Thyroid gland (tissue), 4 donors: ENCODE data around the gene ZSWIM5. TPM values are rescaled to one million over a fixed set of nuclear protein-coding genes. Genes with fewer than 3 reads are reported as not detected.
"Not testable (repeated sequence)": the region's sequence is repeated elsewhere in the genome, so short reads cannot be mapped to it uniquely, and the experiment has no call there.

ENCODE experiments used
- DNase-seq, 2 donors: peaks; one replicate each; pipeline ENCODE4 v3.0.0-alpha.2; 2019
- H3K27ac ChIP-seq, 3 donors: fragments of 200-600 bp; sonication (generic); 1 replicate in 2 of 3; 2 replicates in 1 of 3; pipeline ENCODE4 v1.5.1; 2016 to 2019; ENCODE audit warnings: mild to moderate bottlenecking in 1 of 3, moderate library complexity in 1 of 3
- H3K27me3 ChIP-seq: fragments of 200-600 bp; sonication (generic); one replicate; pipeline ENCODE4 v1.5.1; 2019
- H3K36me3 ChIP-seq, 2 donors: fragments of 200-600 bp; sonication (generic); one replicate each; pipeline ENCODE4 v1.5.1; 2016 to 2019
- H3K4me1 ChIP-seq, 2 donors: fragments of 200-600 bp; sonication (generic); one replicate each; pipeline ENCODE4 v1.5.1; 2017 to 2019
- H3K4me3 ChIP-seq, 3 donors: fragments of 200-600 bp; sonication (generic); replicated peaks in 1 of 3; 1 replicate in 2 of 3; 2 replicates in 1 of 3; pipeline ENCODE4 v1.5.1; 2016; ENCODE audit warnings: mild to moderate bottlenecking in 1 of 3
- H3K9me3 ChIP-seq: fragments of 200-600 bp; sonication (generic); one replicate; pipeline ENCODE4 v1.5.1; 2017
- CTCF ChIP-seq, 6 experiments: fragments of 200-600 bp in 3 of 6; fragments of 450-650 bp in 3 of 6; sonication (generic) in 3 of 6; IDR thresholded peaks; one replicate each; pipeline ENCODE4 v1.5.1; 2016 to 2019; ENCODE audit warnings: antibody characterized with exemption in 6 of 6, mild to moderate bottlenecking in 2 of 6, inconsistent platforms in 1 of 6, moderate library complexity in 1 of 6
- POLR2A ChIP-seq, 2 donors: fragments of 450-650 bp; IDR thresholded peaks; one replicate each; pipeline ENCODE4 v1.6.1; 2017; ENCODE audit warnings: antibody characterized with exemption in 2 of 2, mild to moderate bottlenecking in 2 of 2, moderate library complexity in 1 of 2
- WGBS, 2 donors: methylation state at CpG; one replicate each; pipeline ENCODE4 v1.1.5; 2017; 5-methylcytosine and 5-hydroxymethylcytosine counted together
- intact Hi-C: fragments of 100-400 bp; cut with DNase I; formaldehyde crosslinking; loops from one replicate; pipeline ENCODE4 v1.15.1; 2023
- total RNA-seq, 4 donors: library from RNA; depleted of rRNA; stranded (reverse); fragments of >200 nt; gene quantifications; one replicate each; pipeline ENCODE4 v1.2.3, GENCODE V29; 2016

ZSWIM5 gene
- total RNA-seq, 4 donors from 2014 or later: 6.3 to 15.4 (median 12.5) TPM

- Histone ChIP-seq H3K9me3 (no peaks in the 10 kb centered on the region), H3K27ac (no peak overlapping the region), H3K4me1 (peaks cover 4 to 7% of the 10 kb centered on the region in 2 donors), H3K4me3 (no peak overlapping the region), H3K27me3 (no peaks in the 10 kb centered on the region), H3K36me3 (no peaks in the 10 kb centered on the region)
- 82 to 92% methylated on average over 7 of the region's 7 CpGs for WGBS, 2 donors
- no peak for DNase-seq
- TF ChIP-seq POLR2A (IDR thresholded peaks at IDR 0.05): no peak
- TF ChIP-seq CTCF (IDR thresholded peaks at IDR 0.05): no peak
- intact Hi-C loops: no loop called here
Measured at GRCh38 chr1:44995467-44996238, 210.8 kb downstream of the ZSWIM5 start.

- 76 to 86% methylated on average over 7 of the region's 7 CpGs for WGBS, 2 donors
- intact Hi-C loops: no loop called here
- TF ChIP-seq POLR2A (IDR thresholded peaks at IDR 0.05) (no peak), CTCF (IDR thresholded peaks at IDR 0.05) (no peak)
- Histone ChIP-seq H3K27me3 (no peaks in the 10 kb centered on the region), H3K4me3 (no peak overlapping the region), H3K4me1 (no peaks in the 10 kb centered on the region), H3K9me3 (no peaks in the 10 kb centered on the region), H3K36me3 (no peaks in the 10 kb centered on the region), H3K27ac (no peak overlapping the region)
- no peak for DNase-seq
Measured at GRCh38 chr1:44994309-44994898, 212.0 kb downstream of the ZSWIM5 start.

GRCh38 chr1:44988531-44989156 lies 217.8 kb downstream of the ZSWIM5 start:
- Histone ChIP-seq H3K27me3 (no peaks in the 10 kb centered on the region), H3K9me3 (no peaks in the 10 kb centered on the region), H3K4me3 (no peak overlapping the region), H3K4me1 (peaks cover 9 to 10% of the 10 kb centered on the region in 2 donors), H3K36me3 (no peaks in the 10 kb centered on the region), H3K27ac (no peak overlapping the region)
- TF ChIP-seq CTCF (IDR thresholded peaks at IDR 0.05): no peak
- no peak for DNase-seq
- WGBS, 2 donors: 82% methylated on average over 24 of the region's 24 CpGs
- intact Hi-C loops: no loop called here

GRCh38 chr1:44985747-44986359 lies 220.6 kb downstream of the ZSWIM5 start:
- DNase-seq: no peak
- H3K27me3 ChIP-seq: no peaks in the 10 kb centered on the region
- no peaks in the 10 kb centered on the region for H3K9me3 ChIP-seq
- peak overlapping the region in 2 of 3 donors; percentile 14 to 15 for H3K27ac ChIP-seq
- intact Hi-C loops: no loop called here
- peak overlapping the region; percentile 36 to 79 (median 43) for H3K4me3 ChIP-seq
- WGBS, 2 donors: 8 to 10% methylated on average over 19 of the region's 19 CpGs
- H3K4me1 ChIP-seq: peaks cover 9 to 10% of the 10 kb centered on the region in 2 donors
- peaks cover 1% of the 10 kb centered on the region in 2 donors for H3K36me3 ChIP-seq
- TF ChIP-seq POLR2A (IDR thresholded peaks at IDR 0.05): no peak
- TF ChIP-seq CTCF (IDR thresholded peaks at IDR 0.05): no peak

- H3K27ac ChIP-seq, H3K4me3 ChIP-seq, H3K9me3 ChIP-seq, H3K27me3 ChIP-seq, DNase-seq, H3K4me1 ChIP-seq, intact Hi-C loops: not testable (repeated sequence)
- H3K36me3 ChIP-seq: peaks cover 24 to 37% of the 10 kb centered on the region in 2 donors
- WGBS, 2 donors: 100% methylated on average over 4 of the region's 4 CpGs
Measured at GRCh38 chr1:44977372-44977771, 229.0 kb downstream of the ZSWIM5 start.
